Activated CD8-positive, alpha-beta memory T cell treated with anti-CD3 and anti-CD28 coated beads, Interleukin-2, amount 50 U/mL, for 1 hour (primary cell): Measurements from ENCODE around the gene CSPG5.

Source experiments
- DNase-seq: peaks from one replicate; pipeline ENCODE4 v3.0.0-alpha.2; 2020; ENCODE audit errors: extremely low read depth

Gene CSPG5

GRCh38 chr3:47540281-47540680 lies 38.4 kb downstream of the CSPG5 start:
- DNase-seq, result no peak

GRCh38 chr3:47536967-47537366 lies 41.7 kb downstream of the CSPG5 start:
- no peak for DNase-seq

- DNase-seq, result no peak
Measured at GRCh38 chr3:47536221-47536891, 42.3 kb downstream of the CSPG5 start.

GRCh38 chr3:47533996-47534454 lies 44.6 kb downstream of the CSPG5 start:
- DNase-seq, result no peak

- DNase-seq, result no peak
Measured at GRCh38 chr3:47533481-47533880, 45.2 kb downstream of the CSPG5 start.

- no peak for DNase-seq
Measured at GRCh38 chr3:47527952-47528725, 50.5 kb downstream of the CSPG5 start.

- no peak for DNase-seq
Measured at GRCh38 chr3:47525617-47526016, 53.0 kb downstream of the CSPG5 start.

GRCh38 chr3:47523310-47524073 lies 55.2 kb downstream of the CSPG5 start:
- DNase-seq, result no peak

- no peak for DNase-seq
Measured at GRCh38 chr3:47522082-47522987, 56.3 kb downstream of the CSPG5 start.

- no peak for DNase-seq
Measured at GRCh38 chr3:47520756-47521155, 57.9 kb downstream of the CSPG5 start.

GRCh38 chr3:47517937-47518336 lies 60.7 kb downstream of the CSPG5 start:
- DNase-seq, result no peak

GRCh38 chr3:47515864-47516319 lies 62.8 kb downstream of the CSPG5 start:
- no peak for DNase-seq

GRCh38 chr3:47515100-47515499 lies 63.6 kb downstream of the CSPG5 start:
- DNase-seq, result no peak

- DNase-seq, result peak; percentile 90
Measured at GRCh38 chr3:47513125-47513929, 65.3 kb downstream of the CSPG5 start, which contains the start of gene ELP6. Gene ELP6 (minus strand): TSS chr3:47513712. CDS start chr3:47513590, 122 bp downstream.

GRCh38 chr3:47512416-47513124 lies 66.1 kb downstream of the CSPG5 start:
- no peak for DNase-seq
